A549 (cell line): ENCODE measurements around the gene SYT1. TPM values are rescaled to one million over a fixed set of nuclear protein-coding genes. Genes with fewer than 3 reads are reported as not detected.

Source experiments
- ATAC-seq, 2 experiments: fragments of 200-7000 bp in 1 of 2; fragments of >200 bp in 1 of 2; cut with Nextera tagmentation in 1 of 2; cut with Tn5 transposase in 1 of 2; 3 replicates each; pipeline versions ENCODE4 v1.8.0 to v1.9.1; 2018 to 2020; ENCODE audit warnings: mild to moderate bottlenecking in 1 of 2, moderate library complexity in 1 of 2
- CTCF ChIA-PET: fragments of 300-600 bp; sonication (Branson Sonifier 250); formaldehyde crosslinking; extraction: SDS; loops from one replicate; lab custom pipeline; 2021; ENCODE audit warnings: antibody characterized with exemption, inconsistent platforms; lab: Yijun Ruan, JAX
- POLR2A ChIA-PET: fragments of 350-600 bp; formaldehyde crosslinking; extraction: SDS; loops from one replicate; lab custom pipeline; 2021; ENCODE audit warnings: antibody characterized with exemption, inconsistent platforms; lab: Yijun Ruan, JAX
- DNase-seq, 2 experiments: peaks; one replicate each; pipeline versions ENCODE4 v3.0.0 to v3.0.0-alpha.2; 2011 to 2016; ENCODE audit warnings: low read depth in 1 of 2, low spot score in 1 of 2
- FAIRE-seq: peaks from 2 replicates; lab custom pipeline; 2011; peaks lifted over from hg19 to GRCh38; lab: Jason Lieb, UNC
- H3K27ac ChIP-seq, 2 experiments: fragments of >200 bp; sonication (Bioruptor Twin); formaldehyde crosslinking; 3 replicates each; pipeline ENCODE4 v1.5.1; 2016 to 2017
- H3K4me1 ChIP-seq: fragments of >200 bp; sonication (Bioruptor Twin); formaldehyde crosslinking; 3 replicates; pipeline ENCODE4 v1.6.1; 2016
- H3K4me2 ChIP-seq: fragments of >200 bp; sonication (Bioruptor Twin); formaldehyde crosslinking; 3 replicates; pipeline ENCODE4 v1.6.1; 2016
- H3K4me3 ChIP-seq: fragments of >200 bp; sonication (Bioruptor Twin); formaldehyde crosslinking; 3 replicates; pipeline ENCODE4 v1.5.1; 2016
- H3K9me3 ChIP-seq: fragments of >200 bp; sonication (Bioruptor Twin); formaldehyde crosslinking; 3 replicates; pipeline ENCODE4 v1.6.1; 2016
- BCL3 ChIP-seq: fragments of >200 bp; sonication (Bioruptor Twin); formaldehyde crosslinking; IDR thresholded peaks from 3 replicates; pipeline ENCODE4 v1.6.1; 2016
- BHLHE40 ChIP-seq: IDR thresholded peaks from 2 replicates; pipeline ENCODE4 v1.6.1; 2012; ENCODE audit warnings: low read depth, low read length, inconsistent platforms
- CEBPB ChIP-seq, 2 experiments: fragments of >200 bp in 1 of 2; sonication (Bioruptor Twin) in 1 of 2; formaldehyde crosslinking in 1 of 2; IDR thresholded peaks; 2 replicates each; pipeline ENCODE4 v1.6.1; 2012 to 2016
- CHD4 ChIP-seq: fragments of 200-600 bp; sonication (generic); IDR thresholded peaks from 2 replicates; pipeline ENCODE4 v1.6.1; 2016; ENCODE audit warnings: antibody characterized with exemption, mild to moderate bottlenecking, borderline replicate concordance
- EHF ChIP-seq: fragments of 250-450 bp; sonication (Bioruptor Pico); IDR thresholded peaks from 2 replicates; pipeline ENCODE4 v1.5.0; 2020; ENCODE audit warnings: mild to moderate bottlenecking
- FOSB ChIP-seq: fragments of 250-450 bp; sonication (Bioruptor Pico); IDR thresholded peaks from 2 replicates; pipeline ENCODE4 v1.5.0; 2020; ENCODE audit warnings: mild to moderate bottlenecking, moderate library complexity
- FOXS1 ChIP-seq: fragments of 250-450 bp; sonication (Bioruptor Pico); IDR thresholded peaks from 2 replicates; pipeline ENCODE4 v1.5.0; 2020; ENCODE audit warnings: mild to moderate bottlenecking, moderate library complexity
- HEYL ChIP-seq: fragments of 250-450 bp; sonication (Bioruptor Pico); IDR thresholded peaks from 2 replicates; pipeline ENCODE4 v1.8.0; 2021; ENCODE audit warnings: mild to moderate bottlenecking, moderate library complexity
- JUN ChIP-seq, 2 experiments: fragments of >200 bp; sonication (Bioruptor Twin); formaldehyde crosslinking; IDR thresholded peaks; 2 replicates in 1 of 2; 3 replicates in 1 of 2; pipeline ENCODE4 v1.6.1; 2016 to 2017
- JUNB ChIP-seq: fragments of >200 bp; sonication (Bioruptor Twin); formaldehyde crosslinking; IDR thresholded peaks from 2 replicates; pipeline ENCODE4 v1.6.1; 2016
- KDM1A ChIP-seq: fragments of 200-600 bp; sonication (generic); IDR thresholded peaks from 2 replicates; pipeline ENCODE4 v1.6.1; 2016; ENCODE audit warnings: low read depth, mild to moderate bottlenecking
- MAFK ChIP-seq: fragments of 450-650 bp; IDR thresholded peaks from 2 replicates; pipeline ENCODE4 v1.6.1; 2014; ENCODE audit not compliant: partially characterized antibody
- MYC ChIP-seq: IDR thresholded peaks from 2 replicates; pipeline ENCODE4 v1.6.1; 2012; ENCODE audit warnings: mild to moderate bottlenecking, inconsistent platforms, low read length, improper control_type of control experiment, borderline replicate concordance
- NFE2L2 ChIP-seq: fragments of 150-350 bp; conservative IDR thresholded peaks from 2 replicates; pipeline ENCODE4 v1.6.1; 2014; ENCODE audit warnings: low read length
- POLR2AphosphoS2 ChIP-seq: conservative IDR thresholded peaks from 2 replicates; pipeline ENCODE4 v1.6.1; 2012; ENCODE audit warnings: low read length, improper control_type of control experiment, inconsistent platforms
- RNF2 ChIP-seq: fragments of 200-600 bp; sonication (generic); IDR thresholded peaks from 2 replicates; pipeline ENCODE4 v1.6.1; 2016; ENCODE audit warnings: low read depth, mild to moderate bottlenecking, antibody characterized with exemption, moderate library complexity, borderline replicate concordance
- SMC3 ChIP-seq: fragments of >200 bp; sonication (Bioruptor Twin); formaldehyde crosslinking; IDR thresholded peaks from 3 replicates; pipeline ENCODE4 v1.6.1; 2018; ENCODE audit warnings: inconsistent platforms
- TP53 ChIP-seq: fragments of 250-450 bp; sonication (Bioruptor Pico); IDR thresholded peaks from 2 replicates; pipeline ENCODE4 v1.5.0; 2021; ENCODE audit warnings: mild to moderate bottlenecking, moderate library complexity
- ZFP36 ChIP-seq: fragments of 450-650 bp; IDR thresholded peaks from 2 replicates; pipeline ENCODE4 v1.6.1; 2014; ENCODE audit warnings: borderline replicate concordance; ENCODE audit not compliant: partially characterized antibody
- ZSCAN20 ChIP-seq: fragments of 250-450 bp; sonication (Bioruptor Pico); IDR thresholded peaks from 2 replicates; pipeline ENCODE4 v1.8.0; 2022; ENCODE audit warnings: mild to moderate bottlenecking, moderate library complexity
- WGBS: methylation state at CpG from one replicate; pipeline ENCODE4 v1.1.6; 2017; ENCODE audit errors: missing lambda C conversion rate; 5-methylcytosine and 5-hydroxymethylcytosine counted together
- polyA plus RNA-seq, 4 experiments: library from polyadenylated mRNA; depleted of rRNA in 3 of 4; stranded (reverse); fragments of >200 nt; fragmentation: RNase III in 1 of 4; extraction: RNeasy Plus Mini Kit Qiagen cat#74134 plus additional on column Dnase treatment in 1 of 4; gene quantifications; 2 replicates in 3 of 4; 3 replicates in 1 of 4; pipeline ENCODE4 v1.2.3, GENCODE V29; 2011 to 2017
- TF ChIP-seq, protein P1 (sequence below): IDR thresholded peaks from 2 replicates; pipeline ENCODE4 v1.6.1; 2012

SYT1 gene
- polyA plus RNA-seq, 2 of the 4 experiments (the other 2 are of a cell fraction) = 11.7 to 39.6 TPM

- H3K27ac ChIP-seq = no peak overlapping the region
- DNase-seq = no peak
- CTCF ChIA-PET = no interaction called here
- no peak overlapping the region for H3K4me3 ChIP-seq
- no peak for FAIRE-seq
- H3K4me1 ChIP-seq = peaks cover 12% of the 10 kb centered on the region; the same call in 2 of the 3 replicates
- H3K9me3 ChIP-seq = no peaks in the 10 kb centered on the region
- POLR2A ChIA-PET = no interaction called here
- H3K4me2 ChIP-seq = no peak overlapping the region
- WGBS = 96% methylated on average over 2 of the region's 2 CpGs
- TF ChIP-seq ZFP36 (no peak), FOSB (CRISPR knock-in tag) (no peak), FOXS1 (CRISPR knock-in tag) (no peak), JUNB (no peak), BHLHE40 (no peak), HEYL (CRISPR knock-in tag) (no peak), SMC3 (no peak), RNF2 (no peak), BCL3 (no peak), CHD4 (no peak), POLR2AphosphoS2 (no peak), TP53 (CRISPR knock-in tag) (no peak), CEBPB (IDR thresholded peaks at IDR 0.05) (no peak), JUN (IDR thresholded peaks at IDR 0.05) (no peak), EHF (CRISPR knock-in tag) (no peak), MAFK (no peak)
- TF ChIP-seq, protein P1, sequence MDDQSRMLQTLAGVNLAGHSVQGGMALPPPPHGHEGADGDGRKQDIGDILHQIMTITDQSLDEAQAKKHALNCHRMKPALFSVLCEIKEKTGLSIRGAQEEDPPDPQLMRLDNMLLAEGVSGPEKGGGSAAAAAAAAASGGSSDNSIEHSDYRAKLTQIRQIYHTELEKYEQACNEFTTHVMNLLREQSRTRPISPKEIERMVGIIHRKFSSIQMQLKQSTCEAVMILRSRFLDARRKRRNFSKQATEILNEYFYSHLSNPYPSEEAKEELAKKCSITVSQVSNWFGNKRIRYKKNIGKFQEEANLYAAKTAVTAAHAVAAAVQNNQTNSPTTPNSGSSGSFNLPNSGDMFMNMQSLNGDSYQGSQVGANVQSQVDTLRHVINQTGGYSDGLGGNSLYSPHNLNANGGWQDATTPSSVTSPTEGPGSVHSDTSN = no peak
- ATAC-seq = no peak
Measured at GRCh38 chr12:79085106-79085682, 220.6 kb downstream of the SYT1 start.

GRCh38 chr12:79086541-79087296, 222.1 kb downstream of the SYT1 start:
- POLR2A ChIA-PET = no interaction called here

GRCh38 chr12:79098530-79098929, 234.0 kb downstream of the SYT1 start:
- FAIRE-seq = no peak
- 62% methylated on average over 3 of the region's 3 CpGs for WGBS
- Histone ChIP-seq H3K4me1 (no peaks in the 10 kb centered on the region), H3K4me3 (no peak overlapping the region), H3K27ac (no peak overlapping the region), H3K4me2 (no peak overlapping the region), H3K9me3 (no peaks in the 10 kb centered on the region)
- ChIA-PET CTCF (interaction anchor here (1.1 kb wide), 1 partner anchor 171 kb away, joined by 3 read pairs; no protein-coding TSS in a partner anchor), POLR2A (no interaction called here)
- no peak for TF ChIP-seq ZSCAN20 (CRISPR knock-in tag)
- no peak for ATAC-seq
- no peak for DNase-seq

More at GRCh38 chr12:79086541-79087296, 222.1 kb downstream of the SYT1 start:
- CTCF ChIA-PET = no interaction called here
- no peak overlapping the region for H3K4me3 ChIP-seq
- H3K4me2 ChIP-seq = no peak overlapping the region
- peaks cover 14% of the 10 kb centered on the region; the same call in 2 of the 3 replicates for H3K4me1 ChIP-seq
- FAIRE-seq (no peak), ATAC-seq (no peak), DNase-seq (no peak)
- TF ChIP-seq MYC (no peak), NFE2L2 (no peak), KDM1A (no peak)
- no peaks in the 10 kb centered on the region for H3K9me3 ChIP-seq
- WGBS = 88% methylated on average over 8 of the region's 8 CpGs
- H3K27ac ChIP-seq = no peak overlapping the region
